Limb (tissue), 2 donors: ENCODE results near the gene CDRT4.

ENCODE experiments used
- DNase-seq, 2 donors: peaks; one replicate each; pipeline ENCODE4 v3.0.0-alpha.2; 2016; ENCODE audit errors: extremely low spot score in 2 of 2

Gene CDRT4

DNA sequence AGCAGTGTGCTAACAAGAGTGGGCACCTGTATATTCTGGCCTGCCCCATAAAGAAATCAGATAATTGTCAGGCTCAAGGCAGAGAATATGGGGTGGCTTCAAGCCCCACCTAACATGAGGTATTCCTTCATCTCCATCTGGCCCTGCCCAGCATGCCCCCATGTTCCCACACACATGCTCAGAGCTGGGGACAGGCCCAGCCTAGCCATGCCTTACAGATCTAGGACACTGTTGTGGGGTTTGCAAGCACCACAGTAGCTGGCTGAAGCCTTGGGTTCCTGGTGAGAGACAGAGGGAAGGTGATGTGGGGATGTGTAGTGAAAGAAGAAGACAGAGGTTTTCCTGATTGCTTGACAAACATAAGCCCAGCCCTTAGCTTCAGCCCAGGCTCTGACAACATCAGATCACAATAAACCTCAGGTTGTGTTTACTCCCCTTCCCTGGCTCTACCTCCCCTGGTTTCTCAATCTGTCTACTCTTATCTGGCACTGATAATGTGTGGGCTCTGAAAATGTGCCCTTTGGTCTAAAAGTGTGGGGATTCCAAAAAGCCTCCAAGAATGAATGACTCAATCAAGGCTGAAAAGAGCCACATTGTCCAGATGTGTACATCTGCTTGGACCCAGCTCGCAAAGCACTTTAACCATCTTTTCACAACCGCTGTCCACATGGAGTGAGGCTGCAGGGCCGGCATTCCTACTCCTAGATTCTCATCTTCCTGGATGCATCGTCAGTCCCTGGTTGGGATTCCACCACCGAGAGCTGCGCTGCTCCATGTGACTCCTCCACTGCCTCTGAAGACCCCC, 34.4 kb downstream of the CDRT4 start:
- no peak for DNase-seq

DNA sequence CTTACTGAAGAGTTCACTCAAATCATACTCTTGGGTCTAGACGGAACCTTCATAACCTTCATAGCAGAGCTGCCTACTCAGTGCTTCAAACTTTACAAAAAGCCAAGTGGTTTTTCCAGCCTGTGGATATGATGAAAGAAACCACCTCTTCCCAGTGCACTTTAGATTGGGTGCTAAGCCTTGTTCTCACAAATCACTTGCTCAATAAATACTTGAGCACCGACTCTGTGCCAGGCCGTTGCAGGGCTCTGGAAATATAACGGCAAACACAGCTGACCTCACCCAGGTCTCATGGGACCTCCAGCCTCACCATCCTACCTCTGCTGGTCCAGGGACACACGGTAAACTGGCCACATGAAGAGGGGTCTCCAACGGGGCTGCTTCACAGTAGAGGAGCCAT, 35.7 kb downstream of the CDRT4 start:
- no peak for DNase-seq

DNA sequence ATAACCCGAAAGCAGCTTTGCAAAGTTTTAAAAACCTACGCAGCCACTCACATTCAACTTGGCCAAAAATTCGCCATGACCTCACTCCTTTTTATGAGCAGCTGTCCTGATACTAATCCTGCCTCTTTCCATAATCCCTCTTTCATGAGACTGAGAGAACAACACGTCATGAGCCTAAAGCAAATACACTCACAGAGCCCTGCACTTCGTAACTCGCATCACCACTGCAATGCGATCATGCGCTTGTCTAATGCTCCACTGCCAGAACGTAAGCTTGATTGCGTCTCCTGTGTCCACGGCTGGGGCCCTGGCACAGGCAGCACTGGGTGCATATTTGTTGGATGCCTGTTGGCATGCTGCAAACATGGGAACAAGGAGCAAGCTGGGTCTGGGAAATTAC, 36.2 kb downstream of the CDRT4 start:
- peak; percentile 70 to 89 for DNase-seq

DNA sequence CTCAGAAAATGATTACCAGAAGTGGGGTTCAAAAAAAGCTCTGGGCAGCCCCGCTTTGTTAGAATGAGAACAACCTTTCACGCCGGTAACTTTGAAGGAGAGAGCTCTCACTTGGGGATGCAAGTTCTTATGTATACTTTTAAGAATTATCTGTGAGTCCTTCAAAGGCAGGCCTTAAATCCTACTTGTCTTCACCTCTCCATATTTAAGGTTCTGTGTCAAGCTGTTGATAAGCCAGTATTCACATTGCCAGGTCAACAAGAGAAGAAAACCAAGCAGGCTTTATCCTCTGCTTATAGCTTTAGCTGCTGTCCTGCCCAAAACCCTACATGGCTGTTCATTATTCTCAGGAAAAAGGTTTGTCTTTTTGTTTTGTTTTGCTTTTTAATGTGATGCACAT, 42.9 kb downstream of the CDRT4 start:
- DNase-seq, result no peak

DNA sequence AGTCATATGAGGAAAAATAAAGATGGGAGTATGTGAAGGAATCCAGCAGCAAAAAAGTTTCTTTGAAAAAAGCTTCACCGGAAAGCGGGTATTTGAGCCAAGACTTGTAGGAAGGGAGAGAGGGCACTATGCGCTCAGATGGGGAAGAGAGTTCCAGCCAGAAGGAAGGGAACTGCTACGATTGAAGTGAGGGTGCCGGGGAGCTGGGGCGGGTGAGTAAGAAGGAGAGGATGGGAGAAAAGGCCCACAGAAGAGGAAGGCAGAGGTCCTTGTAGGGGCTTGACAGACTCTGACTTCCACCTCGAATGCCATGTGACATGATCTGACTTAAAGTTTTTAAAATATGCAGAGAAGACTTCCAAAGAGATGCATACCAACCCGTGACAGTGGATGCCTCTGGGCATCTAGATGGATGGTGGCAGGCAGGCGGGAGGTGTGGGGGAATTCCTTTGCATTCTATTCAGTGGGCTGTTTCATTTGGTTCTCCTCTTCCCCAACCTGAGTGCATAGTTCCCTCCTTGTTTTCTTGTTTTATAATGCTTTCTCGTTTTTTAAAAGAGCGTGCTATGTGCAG, 44.9 kb downstream of the CDRT4 start:
- no peak for DNase-seq

DNA sequence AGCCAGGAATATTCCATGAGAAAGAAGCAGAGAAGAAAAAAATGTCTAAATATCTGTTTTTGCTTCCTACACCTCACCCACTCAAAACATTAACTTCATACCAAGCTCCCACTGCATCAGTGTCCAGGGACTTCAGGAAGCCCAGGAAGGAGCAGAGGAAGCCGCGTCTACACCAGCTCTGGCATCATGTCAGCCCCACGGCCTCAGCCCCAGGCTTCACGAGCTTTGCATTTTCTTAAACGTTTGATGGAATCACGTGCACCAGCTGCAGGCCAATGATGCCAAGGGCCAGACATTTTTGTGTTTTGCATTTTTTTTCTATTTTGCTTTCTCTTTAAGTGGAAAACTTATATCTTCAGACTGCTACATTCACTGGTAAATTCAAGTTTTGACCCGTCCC, 48.6 kb downstream of the CDRT4 start:
- DNase-seq, result no peak

DNA sequence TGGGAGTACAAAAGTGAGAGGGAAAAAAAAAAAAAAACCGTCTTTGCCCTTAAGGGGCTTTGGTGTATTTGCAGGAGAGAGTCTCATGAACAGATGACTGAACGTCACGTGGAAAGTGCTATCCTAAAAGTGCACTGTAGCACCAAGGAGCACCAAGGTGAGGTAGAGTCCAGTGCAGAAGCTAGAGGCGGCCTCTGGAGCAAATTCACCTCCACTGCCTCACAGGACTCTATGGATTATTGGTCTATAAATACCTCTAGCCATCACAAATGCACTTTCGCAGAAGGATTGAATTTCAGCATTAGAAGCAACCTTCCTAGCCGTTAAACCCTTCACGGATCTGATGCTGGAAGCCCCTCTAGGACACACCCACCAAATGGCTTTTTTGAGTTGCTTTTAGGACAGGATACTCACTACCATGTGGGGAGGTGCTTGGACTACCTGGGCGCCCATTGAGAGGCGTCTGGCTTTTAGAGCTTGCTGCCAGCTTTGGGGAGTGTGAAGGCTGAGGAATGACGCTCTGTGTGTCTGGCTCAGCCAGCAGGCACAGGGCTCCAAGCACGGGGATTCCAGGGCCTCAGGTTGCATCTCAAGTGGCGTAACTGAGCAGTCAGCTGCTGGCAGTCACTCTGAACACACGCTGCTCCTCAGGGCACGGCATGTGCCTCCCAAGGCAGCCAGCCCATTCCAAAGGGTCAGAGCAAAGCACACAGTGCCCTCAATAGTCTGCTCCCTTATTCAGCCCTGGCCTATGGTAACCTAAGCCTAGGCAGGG, 52.7 kb downstream of the CDRT4 start:
- peak; percentile 52 to 64 for DNase-seq

DNA sequence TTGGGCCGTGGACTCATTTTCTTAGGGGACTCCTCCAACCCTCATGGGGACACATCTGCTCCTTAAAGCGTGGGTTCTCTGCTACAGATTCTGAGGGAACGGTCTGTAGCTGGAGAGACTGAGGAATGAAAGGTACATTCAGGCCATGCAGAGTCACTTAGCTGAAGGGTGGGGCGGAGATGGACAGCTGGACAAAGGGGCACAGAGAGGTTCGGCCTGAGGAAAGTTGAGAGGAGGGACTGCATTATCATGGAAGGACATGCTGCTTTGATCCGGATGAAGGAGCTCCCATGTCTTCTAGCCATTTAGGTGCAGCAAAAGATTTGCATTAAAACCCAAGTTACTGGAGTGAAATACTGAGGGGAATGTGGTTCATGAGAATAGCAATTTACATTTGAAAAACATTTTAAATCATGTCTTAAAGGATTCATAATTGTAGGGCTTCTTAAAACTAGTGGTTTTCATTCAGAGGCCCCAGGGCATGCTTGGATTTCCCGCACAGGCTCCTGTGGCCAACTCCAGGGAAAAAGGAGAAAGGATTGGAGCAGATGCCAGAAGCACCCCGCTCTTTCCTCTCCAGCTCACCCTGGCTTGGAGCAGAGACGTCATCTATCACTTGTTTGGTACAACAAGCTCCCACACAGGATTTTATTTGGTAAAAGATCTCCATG, 54.2 kb downstream of the CDRT4 start:
- no peak for DNase-seq

DNA sequence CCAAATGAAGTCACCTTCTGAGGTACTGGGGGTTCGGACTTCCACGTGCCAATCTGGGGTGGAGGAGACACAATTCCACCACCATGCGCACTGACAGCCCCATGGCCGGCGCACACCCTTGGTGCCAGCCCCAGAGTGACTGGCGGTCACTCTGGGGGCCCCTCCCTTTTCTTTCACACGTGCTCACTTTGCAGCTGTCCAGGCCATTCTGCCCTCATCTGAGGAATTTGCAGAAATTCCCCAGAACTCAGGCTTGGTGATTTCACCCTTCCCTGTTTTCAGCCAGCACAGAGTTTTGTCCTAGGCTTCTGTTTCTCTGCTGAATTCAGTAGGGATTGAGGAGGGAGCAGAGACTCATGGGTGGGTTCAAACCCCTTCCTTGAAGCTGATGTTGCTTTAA, 54.8 kb downstream of the CDRT4 start:
- DNase-seq, result no peak

DNA sequence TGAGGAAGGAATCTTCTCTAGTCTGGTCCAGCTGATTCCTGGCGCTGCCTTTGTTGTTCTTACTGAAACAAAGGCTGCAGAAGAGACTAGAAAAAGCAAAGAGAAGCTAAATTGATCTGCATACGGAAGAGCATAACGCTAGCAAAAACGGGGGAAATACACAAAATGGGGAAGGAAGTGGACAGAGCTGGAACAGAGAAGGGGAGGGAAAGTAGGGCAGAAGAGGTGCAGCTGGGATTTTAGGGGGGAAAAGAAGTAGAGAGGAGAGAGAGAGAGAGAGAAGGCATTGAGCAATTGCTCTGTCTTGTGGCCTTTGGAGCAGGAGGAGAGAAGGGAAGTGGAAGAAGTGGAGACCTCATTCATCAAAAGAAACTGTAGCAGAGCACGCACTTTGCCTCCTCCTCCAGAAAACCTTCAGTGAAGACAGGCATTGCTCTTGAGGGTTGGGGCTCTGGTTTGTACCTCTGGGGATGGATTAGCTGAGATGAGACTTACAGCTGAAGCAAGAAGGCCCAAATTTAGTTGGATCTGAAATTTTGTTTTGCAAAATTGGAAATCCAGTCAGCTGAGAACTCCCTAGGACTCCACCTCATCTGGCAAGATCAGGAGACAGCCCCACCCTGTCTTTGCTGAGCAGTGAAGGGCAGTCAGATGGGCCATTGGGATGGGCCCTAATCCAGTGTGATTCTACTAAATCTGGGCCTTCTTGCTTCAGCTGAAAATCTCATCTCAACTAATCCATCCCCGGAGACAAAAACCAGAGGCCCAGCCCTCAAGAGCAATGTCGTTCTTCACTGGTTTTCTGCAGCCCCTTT, 55.8 kb downstream of the CDRT4 start:
- DNase-seq, result no peak

DNA sequence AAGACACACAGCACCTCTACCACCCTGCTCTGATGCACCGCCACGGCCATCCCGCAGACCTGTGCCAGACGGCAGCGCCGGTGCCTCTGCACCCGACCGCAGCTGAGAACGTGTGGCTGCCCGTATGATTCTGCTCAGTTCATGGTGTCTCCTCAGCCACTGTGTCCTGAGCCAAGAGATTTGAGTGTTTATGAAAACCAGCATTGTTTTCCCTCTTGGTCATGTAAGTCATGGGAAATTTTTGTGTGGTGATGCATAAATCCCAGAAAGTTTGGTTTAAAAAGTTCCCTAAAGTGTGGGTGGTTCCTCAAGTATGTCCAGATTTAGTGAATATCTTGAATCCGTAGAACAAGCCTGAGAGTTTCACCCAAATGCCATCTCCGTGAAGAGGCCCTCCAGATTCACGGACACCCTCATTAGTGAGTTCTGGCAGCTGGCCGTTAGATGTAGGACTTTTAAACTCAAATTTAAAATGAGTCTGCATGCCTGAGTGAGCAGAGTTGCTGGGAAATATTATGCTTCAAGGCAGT, 57.6 kb downstream of the CDRT4 start:
- peak in 1 of 2 donors; percentile 60 for DNase-seq

DNA sequence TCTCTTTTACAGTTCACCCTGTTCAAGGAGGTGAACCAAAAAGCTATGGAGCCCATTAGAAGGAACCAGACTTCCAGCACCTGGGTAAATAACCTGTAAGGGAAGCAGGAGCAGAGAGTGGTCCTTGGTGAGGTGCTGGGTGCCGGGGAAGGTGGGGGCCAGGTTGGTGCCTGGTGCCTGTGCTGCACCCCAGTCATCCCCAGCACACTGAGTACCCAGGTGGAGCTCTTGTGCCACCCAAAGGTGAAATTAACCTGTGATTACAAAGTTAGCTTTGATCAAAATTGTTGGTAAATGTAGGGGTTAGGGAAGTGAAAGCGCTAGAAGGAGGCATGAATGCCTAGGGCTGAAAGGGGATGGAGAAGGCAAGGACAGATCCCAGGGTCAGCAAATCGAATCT, 58.6 kb downstream of the CDRT4 start:
- no peak for DNase-seq

DNA sequence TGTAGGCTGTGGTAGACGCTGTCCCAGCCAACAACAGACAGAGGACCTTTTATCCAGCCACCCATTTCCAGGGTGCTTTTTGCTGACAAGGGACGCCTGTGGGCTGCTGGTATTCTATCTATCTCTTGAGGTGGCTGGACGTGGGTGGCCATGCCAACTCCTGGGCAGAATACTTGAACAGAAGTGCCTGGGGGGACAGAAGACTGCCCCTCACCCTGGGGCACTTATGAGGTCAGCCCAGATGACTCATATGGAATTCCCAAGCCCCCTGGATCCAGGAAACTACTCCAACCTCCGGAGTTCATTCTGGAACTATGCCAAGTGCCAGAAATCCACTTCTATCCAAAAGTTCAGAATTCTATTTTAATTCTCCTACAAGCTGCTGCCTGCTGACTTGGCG, 61.3 kb downstream of the CDRT4 start:
- DNase-seq, result no peak

DNA sequence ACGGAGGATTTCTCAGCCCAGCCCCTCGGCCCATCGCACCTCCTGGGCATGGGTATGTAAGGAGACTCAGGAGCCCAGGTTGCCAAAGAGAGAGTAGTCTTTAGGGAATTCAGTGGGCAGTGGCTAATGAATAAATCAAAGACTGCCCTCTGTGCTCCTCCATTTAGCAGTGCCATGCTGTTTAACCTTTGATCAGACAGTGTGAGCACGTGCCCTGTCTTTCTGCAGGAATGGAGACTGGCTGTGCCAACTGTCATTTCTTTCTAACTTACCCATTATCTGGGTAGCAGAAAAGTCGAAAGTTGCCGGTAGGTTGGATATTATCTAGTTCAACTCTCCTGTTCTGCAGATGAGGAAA, 62.4 kb downstream of the CDRT4 start:
- DNase-seq, result no peak

DNA sequence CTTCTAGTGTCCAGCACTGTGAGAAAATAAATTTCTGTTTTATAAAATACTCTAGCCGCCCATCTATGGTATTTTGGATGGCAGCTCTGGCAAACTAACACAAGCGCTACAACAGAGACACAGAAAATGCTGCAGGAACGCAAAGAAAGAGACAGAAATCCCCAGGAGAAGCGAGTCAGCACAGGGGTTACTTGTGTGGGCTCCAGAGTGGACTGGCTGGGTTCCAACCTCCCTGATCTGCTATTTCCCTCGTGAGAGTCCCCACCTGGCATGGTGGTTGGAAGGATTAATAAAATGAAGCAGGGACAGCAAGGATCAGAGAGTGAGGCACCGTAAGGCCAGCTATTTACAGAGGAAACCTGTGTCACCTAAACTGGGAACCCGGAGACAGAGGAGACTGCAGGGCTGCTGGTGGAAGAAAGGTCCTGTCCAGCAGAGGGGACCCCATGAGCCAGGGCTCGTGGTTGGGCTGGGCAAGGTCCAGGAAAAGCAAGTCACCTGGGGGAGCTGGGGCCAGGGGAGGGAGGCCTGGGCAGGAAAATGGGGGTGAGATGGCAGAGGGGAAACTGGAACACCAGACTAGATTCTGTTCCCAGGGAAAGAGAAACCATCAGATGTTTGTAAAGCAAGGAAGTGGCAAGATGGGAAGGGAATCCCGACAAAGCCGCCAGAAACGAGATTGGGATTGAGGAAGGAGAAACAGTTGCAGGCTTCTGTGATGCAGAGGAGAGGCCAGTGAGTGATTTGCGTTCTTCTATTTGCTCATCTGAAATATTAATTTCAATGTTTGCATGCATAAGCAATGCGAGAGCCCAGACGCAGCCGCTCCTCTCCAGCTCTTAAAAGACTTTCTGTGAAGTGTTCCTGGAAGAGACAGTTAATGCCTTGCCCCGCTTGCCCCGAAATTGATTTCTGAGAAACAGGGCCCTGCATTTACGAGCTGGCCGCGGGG, 63.0 kb downstream of the CDRT4 start:
- no peak for DNase-seq

DNA sequence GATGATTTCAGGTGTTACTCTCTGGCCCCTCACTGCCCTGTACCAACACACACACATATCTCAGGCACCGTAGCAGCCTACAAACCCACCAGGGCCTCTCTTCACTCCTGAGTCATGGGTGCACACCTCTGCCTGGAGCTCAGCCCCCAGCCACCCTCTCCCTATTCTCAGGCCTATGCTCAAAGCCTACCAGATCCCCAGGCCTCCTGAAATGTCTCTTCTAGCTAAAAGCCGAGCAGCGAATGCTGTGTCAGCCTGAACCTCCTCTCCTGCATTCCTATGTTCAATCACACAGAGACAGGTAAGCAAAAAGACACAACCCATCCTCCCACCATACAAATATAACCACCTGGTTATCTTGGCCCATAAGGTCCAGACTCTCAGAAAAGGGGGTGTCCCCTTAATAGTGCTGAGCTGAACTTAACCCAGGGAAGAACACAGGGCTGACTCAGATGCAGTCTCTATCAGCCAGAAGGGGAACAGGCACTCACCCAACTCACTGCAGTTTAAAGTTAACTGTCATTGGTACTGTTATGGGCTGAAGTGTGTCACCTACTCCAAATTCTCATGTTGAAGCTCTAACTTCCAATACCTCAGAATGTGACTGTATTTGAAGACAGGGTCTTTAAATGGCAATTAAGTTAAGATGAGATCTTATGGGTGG, 64.0 kb downstream of the CDRT4 start:
- DNase-seq, result no peak

DNA sequence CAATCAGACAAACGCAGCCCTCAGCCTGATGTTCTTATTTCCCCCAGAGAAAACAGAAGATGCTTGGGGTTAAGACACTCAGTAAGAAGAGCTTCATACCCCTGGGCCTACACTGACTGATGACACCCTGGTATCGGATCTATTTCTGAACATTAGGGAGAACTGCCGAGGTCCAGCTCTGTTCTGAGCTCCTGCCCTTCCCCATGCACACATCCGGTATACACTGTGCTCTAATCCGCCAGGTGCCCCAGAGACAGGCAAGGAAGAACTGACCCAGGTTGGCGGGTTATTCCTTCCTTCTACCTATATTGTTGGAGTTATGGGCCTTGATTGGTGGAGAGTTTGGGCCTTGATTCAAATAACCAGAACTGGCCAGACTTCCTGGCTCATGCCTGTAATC, 68.0 kb downstream of the CDRT4 start:
- no peak for DNase-seq

DNA sequence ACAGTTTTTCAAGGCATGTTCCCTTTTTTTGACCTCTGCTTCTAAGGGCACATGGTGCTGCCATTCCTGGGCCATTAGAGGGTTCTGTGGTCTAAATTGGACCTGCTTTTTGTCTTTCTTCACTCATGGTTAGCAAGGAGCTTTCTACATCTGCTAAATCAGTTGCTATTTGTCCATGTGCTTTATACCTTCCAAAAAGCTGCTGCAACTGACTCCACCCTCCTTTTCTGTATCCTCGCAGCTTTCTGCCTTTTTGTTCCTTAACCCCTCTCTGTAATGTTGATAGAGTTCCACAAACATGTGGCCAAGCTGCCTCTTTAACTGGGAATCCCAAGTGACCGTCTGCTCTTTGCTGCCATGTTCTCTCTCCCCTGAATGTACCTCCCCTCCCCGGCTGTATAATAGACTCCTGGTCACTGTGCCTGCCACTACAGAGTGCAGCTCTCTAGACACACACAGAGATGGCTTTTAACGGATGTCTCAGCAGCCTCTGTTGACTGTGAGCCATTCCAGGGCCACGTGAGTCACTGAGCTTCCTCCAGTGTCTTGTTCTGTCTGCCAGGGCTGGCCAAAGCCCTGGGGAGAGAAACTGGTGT, 68.6 kb downstream of the CDRT4 start:
- DNase-seq, result no peak

DNA sequence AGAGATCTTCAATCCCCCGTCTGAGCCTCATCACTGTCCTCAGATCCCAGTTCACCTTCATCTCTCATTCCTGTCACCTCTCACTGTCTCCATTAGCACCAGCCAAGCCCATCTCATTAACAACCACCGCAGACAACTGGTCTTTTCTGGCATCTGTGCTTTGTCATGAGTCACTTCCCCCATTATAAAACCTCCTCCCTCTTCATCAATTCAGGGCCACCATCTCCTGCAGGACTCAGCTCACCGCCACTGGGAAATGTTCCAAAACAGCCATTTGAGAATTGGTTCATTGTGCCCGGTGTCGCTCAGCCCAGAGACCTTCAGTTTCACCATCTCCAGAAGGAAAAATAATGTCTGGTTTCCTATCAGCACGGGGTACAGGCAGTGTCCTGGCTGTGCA, 69.1 kb downstream of the CDRT4 start:
- no peak for DNase-seq
